B cell (primary cell): ENCODE measurements around the gene MAFG.

ENCODE experiments used
- CTCF ChIP-seq: fragments of 200-600 bp; IDR thresholded peaks from one replicate; pipeline ENCODE4 v1.8.0; 2022; ENCODE audit warnings: antibody characterized with exemption, mild to moderate bottlenecking
- EZH2 ChIP-seq: IDR thresholded peaks from 2 replicates; pipeline ENCODE4 v1.6.1; 2012; ENCODE audit warnings: borderline replicate concordance, low read depth, mild to moderate bottlenecking, moderate library complexity, low read length; ENCODE audit not compliant: insufficient read depth, poor library complexity, severe bottlenecking

GRCh38 chr17:81940538-81941483 lies 13.3 kb upstream of the MAFG start:
- TF ChIP-seq CTCF (no peak), EZH2 (no peak)
